Upper lobe of left lung (tissue), 6 donors: ENCODE results near the gene CHAF1A. TPM values are rescaled to one million over a fixed set of nuclear protein-coding genes. Genes with fewer than 3 reads are reported as not detected.

Experiments used
- ATAC-seq, 2 donors: fragments of 200-7000 bp; cut with Tn5 transposase; one replicate each; pipeline ENCODE4 v1.9.1; 2022; ENCODE audit warnings: mild to moderate bottlenecking in 2 of 2, moderate library complexity in 2 of 2; ENCODE audit not compliant: low FRiP score in 2 of 2
- DNase-seq, 2 donors: peaks; one replicate each; pipeline ENCODE4 v3.0.0-alpha.2; 2019 to 2020
- H3K27ac ChIP-seq, 4 donors: fragments of 200-600 bp; sonication (generic); one replicate each; pipeline ENCODE4 v1.5.1; 2016 to 2019
- H3K27me3 ChIP-seq, 4 donors: fragments of 200-600 bp; sonication (generic); one replicate each; pipeline ENCODE4 v1.5.1; 2017 to 2019
- H3K36me3 ChIP-seq, 4 donors: fragments of 200-600 bp; sonication (generic); one replicate each; pipeline ENCODE4 v1.5.1; 2016 to 2019
- H3K4me1 ChIP-seq, 4 donors: fragments of 200-600 bp; sonication (generic); one replicate each; pipeline ENCODE4 v1.5.1; 2018 to 2019
- H3K4me3 ChIP-seq, 4 donors: fragments of 200-600 bp; sonication (generic); one replicate each; pipeline ENCODE4 v1.5.1; 2017 to 2019; ENCODE audit warnings: mild to moderate bottlenecking in 2 of 4, moderate library complexity in 1 of 4
- H3K9me3 ChIP-seq, 4 donors: fragments of 200-600 bp; sonication (generic); one replicate each; pipeline ENCODE4 v1.5.1; 2018 to 2019
- CTCF ChIP-seq, 6 experiments: fragments of 450-650 bp in 4 of 6; fragments of 200-600 bp in 2 of 6; sonication (generic) in 2 of 6; IDR thresholded peaks; one replicate each; pipeline ENCODE4 v1.5.1; 2016 to 2019; ENCODE audit warnings: antibody characterized with exemption in 6 of 6
- EP300 ChIP-seq, 4 donors: sonication (generic); formaldehyde crosslinking; IDR thresholded peaks; one replicate each; pipeline ENCODE4 v1.5.1; 2017; ENCODE audit warnings: antibody characterized with exemption in 4 of 4, control low read depth in 2 of 4
- POLR2A ChIP-seq, 4 donors: fragments of 450-650 bp; IDR thresholded peaks; one replicate each; pipeline ENCODE4 v1.5.1; 2016 to 2017; ENCODE audit warnings: antibody characterized with exemption in 4 of 4, mild to moderate bottlenecking in 2 of 4
- POLR2AphosphoS5 ChIP-seq, 2 donors: sonication (generic); formaldehyde crosslinking; IDR thresholded peaks; one replicate each; pipeline ENCODE4 v1.5.1; 2017; ENCODE audit warnings: antibody characterized with exemption in 2 of 2
- WGBS, 2 donors: methylation state at CpG; one replicate each; pipeline ENCODE4 v1.1.5; 2017 to 2018; 5-methylcytosine and 5-hydroxymethylcytosine counted together
- total RNA-seq, 6 donors: library from RNA; depleted of rRNA in 4 of 6; stranded (reverse); fragments of >200 nt in 4 of 6; gene quantifications; one replicate each; pipeline versions ENCODE4 v1.1.0 to v1.2.1, GENCODE V29; 2016 to 2021
- donor health status: DM: no; HTN: no; CAD: no; lungs with moderate emphysema.
- donor health status: DM: no; HTN: yes; CAD: no; lungs with severe emphysema.

CHAF1A gene
- total RNA-seq, 6 donors from 2014 or later, result 3.3 to 16.8 (median 10.1) TPM

- H3K27ac ChIP-seq, result no peak overlapping the region
- no peak for TF ChIP-seq POLR2A (IDR thresholded peaks at IDR 0.05)
- no peak for TF ChIP-seq POLR2AphosphoS5 (IDR thresholded peaks at IDR 0.05)
- TF ChIP-seq EP300 (IDR thresholded peaks at IDR 0.05), result no peak
- TF ChIP-seq CTCF (IDR thresholded peaks at IDR 0.05), result no peak
- peaks cover 35 to 42% (median 40%) of the 10 kb centered on the region in 4 donors for H3K4me1 ChIP-seq
- DNase-seq (no peak), ATAC-seq (no peak)
- 93 to 96% methylated on average over 8 to 16 of the region's 16 CpGs for WGBS, 2 donors
- no peak overlapping the region for H3K4me3 ChIP-seq
- H3K9me3 ChIP-seq, result no peaks in the 10 kb centered on the region
- no peaks in the 10 kb centered on the region for H3K27me3 ChIP-seq
- H3K36me3 ChIP-seq, result peaks cover 22 to 64% (median 43%) of the 10 kb centered on the region in 4 donors
Measured at GRCh38 chr19:4366666-4367335, 35.6 kb upstream of the CHAF1A start.

GRCh38 chr19:4367336-4367723 is 35.1 kb upstream of the CHAF1A start:
- ATAC-seq, result no peak
- H3K4me3 ChIP-seq, result no peak overlapping the region
- no peak for DNase-seq
- H3K36me3 ChIP-seq, result peaks cover 22 to 58% (median 38%) of the 10 kb centered on the region in 4 donors
- no peak for TF ChIP-seq POLR2A (IDR thresholded peaks at IDR 0.05)
- TF ChIP-seq CTCF (IDR thresholded peaks at IDR 0.05), result no peak
- TF ChIP-seq EP300 (IDR thresholded peaks at IDR 0.05), result no peak
- no peak for TF ChIP-seq POLR2AphosphoS5 (IDR thresholded peaks at IDR 0.05)
- H3K9me3 ChIP-seq, result no peaks in the 10 kb centered on the region
- peak overlapping the region in 2 of 4 donors; percentile 79 to 81 for H3K27ac ChIP-seq
- peaks cover 35 to 45% (median 40%) of the 10 kb centered on the region in 4 donors for H3K4me1 ChIP-seq
- WGBS, 2 donors, result 84 to 87% methylated on average over 2 to 10 of the region's 10 CpGs
- no peaks in the 10 kb centered on the region for H3K27me3 ChIP-seq

GRCh38 chr19:4367781-4368127 is 34.7 kb upstream of the CHAF1A start:
- peak overlapping the region; percentile 79 to 87 (median 80) for H3K27ac ChIP-seq
- TF ChIP-seq POLR2A (IDR thresholded peaks at IDR 0.05) (no peak), POLR2AphosphoS5 (IDR thresholded peaks at IDR 0.05) (no peak), CTCF (IDR thresholded peaks at IDR 0.05) (no peak), EP300 (IDR thresholded peaks at IDR 0.05) (no peak)
- H3K4me3 ChIP-seq, result no peak overlapping the region
- WGBS, 2 donors, result 86 to 100% methylated on average over 2 to 13 of the region's 13 CpGs
- ATAC-seq (no peak), DNase-seq (no peak)
- H3K36me3 ChIP-seq, result peaks cover 18 to 54% (median 34%) of the 10 kb centered on the region in 4 donors
- peaks cover 36 to 49% (median 44%) of the 10 kb centered on the region in 4 donors for H3K4me1 ChIP-seq
- H3K27me3 ChIP-seq, result no peaks in the 10 kb centered on the region
- no peaks in the 10 kb centered on the region for H3K9me3 ChIP-seq

- TF ChIP-seq CTCF (IDR thresholded peaks at IDR 0.05) (no peak), POLR2AphosphoS5 (IDR thresholded peaks at IDR 0.05) (no peak), POLR2A (IDR thresholded peaks at IDR 0.05) (no peak), EP300 (IDR thresholded peaks at IDR 0.05) (no peak)
- ATAC-seq (peak in 1 of 2 donors; percentile 6), DNase-seq (peak in 1 of 2 donors; percentile 70)
- Histone ChIP-seq H3K36me3 (peaks cover 13 to 49% (median 29%) of the 10 kb centered on the region in 4 donors), H3K4me1 (peaks cover 41 to 54% (median 50%) of the 10 kb centered on the region in 4 donors), H3K27me3 (no peaks in the 10 kb centered on the region), H3K9me3 (no peaks in the 10 kb centered on the region), H3K27ac (peak overlapping the region; percentile 79 to 87 (median 80)), H3K4me3 (no peak overlapping the region)
- WGBS, 2 donors, result 62 to 70% methylated on average over 4 to 19 of the region's 19 CpGs
Measured at GRCh38 chr19:4368128-4368820, 34.2 kb upstream of the CHAF1A start.
